Stimulated activated CD4-positive, alpha-beta T cell treated with anti-CD3 and anti-CD28 coated beads, Interleukin-12 subunit alpha, Interleukin-12 subunit beta, amount 100 ng/mL, for 4 hours (primary cell): Measurements from ENCODE around the gene ORC5.
"Not testable (repeated sequence)": the region's sequence is repeated elsewhere in the genome, so short reads cannot be mapped to it uniquely, and the experiment has no call there.

ENCODE experiments used
- DNase-seq: peaks from one replicate; pipeline ENCODE4 v3.0.0-alpha.2; 2020

The ORC5 gene

GRCh38 chr7:104207731-104208420 lies at the start of gene ORC5:
ORC5 (minus strand) TSS chr7:104208013; CDS start chr7:104207904, 109 bp downstream.
- DNase-seq = peak; percentile 76

- no peak for DNase-seq
Measured at GRCh38 chr7:104255616-104256015, 47.8 kb upstream of the ORC5 start.

- DNase-seq = no peak
Measured at GRCh38 chr7:104255194-104255593, 47.4 kb upstream of the ORC5 start.

GRCh38 chr7:104254696-104255095 lies 46.9 kb upstream of the ORC5 start:
- DNase-seq = no peak

- no peak for DNase-seq
Measured at GRCh38 chr7:104252409-104253134, 44.8 kb upstream of the ORC5 start.

GRCh38 chr7:104242638-104243037 lies 34.8 kb upstream of the ORC5 start:
- DNase-seq = no peak

GRCh38 chr7:104241538-104242209 lies 33.9 kb upstream of the ORC5 start:
- no peak for DNase-seq

GRCh38 chr7:104241135-104241534 lies 33.3 kb upstream of the ORC5 start:
- no peak for DNase-seq

GRCh38 chr7:104240401-104240800 lies 32.6 kb upstream of the ORC5 start:
- DNase-seq = no peak

GRCh38 chr7:104234990-104235389 lies 27.2 kb upstream of the ORC5 start:
- DNase-seq = not testable (repeated sequence)

- DNase-seq = no peak
Measured at GRCh38 chr7:104231054-104232046, 23.5 kb upstream of the ORC5 start.

- DNase-seq = no peak
Measured at GRCh38 chr7:104230606-104231005, 22.8 kb upstream of the ORC5 start.

GRCh38 chr7:104228442-104228841 lies 20.6 kb upstream of the ORC5 start:
- DNase-seq = no peak

GRCh38 chr7:104225451-104225850 lies 17.6 kb upstream of the ORC5 start:
- no peak for DNase-seq

- DNase-seq = no peak
Measured at GRCh38 chr7:104217620-104218019, 9.8 kb upstream of the ORC5 start.

GRCh38 chr7:104209063-104209462 lies 1.2 kb upstream of the ORC5 start:
- DNase-seq = no peak

GRCh38 chr7:104208421-104208780 lies 588 bp upstream of the ORC5 start:
- DNase-seq = no peak

GRCh38 chr7:104207348-104207730 lies 474 bp downstream of the ORC5 start:
- peak; percentile 12 for DNase-seq

- no peak for DNase-seq
Measured at GRCh38 chr7:104206841-104207240, 972 bp downstream of the ORC5 start.

- no peak for DNase-seq
Measured at GRCh38 chr7:104198673-104199278, 9.0 kb downstream of the ORC5 start.

- no peak for DNase-seq
Measured at GRCh38 chr7:104196161-104196560, 11.7 kb downstream of the ORC5 start.

- no peak for DNase-seq
Measured at GRCh38 chr7:104192434-104192833, 15.4 kb downstream of the ORC5 start.
